AG20443 (cell line): Measurements from ENCODE around the gene CCDC121.

Source experiments
- DNase-seq: peaks from one replicate; pipeline ENCODE4 v3.0.0; 2012; ENCODE audit warnings: low spot score, mixed read lengths

Gene CCDC121

GRCh38 chr2:27582129-27582694 is 46.6 kb downstream of the CCDC121 start:
- no peak for DNase-seq

- DNase-seq: no peak
These were observed 47.2 kb downstream of the CCDC121 start for GRCh38 chr2:27581417-27582128.
